Fibroblast of mammary gland (primary cell): ENCODE results near the gene GAS6.

Experiments used
- DNase-seq: peaks from one replicate; pipeline ENCODE4 v3.0.0-alpha.2; 2010; ENCODE audit warnings: low read depth
- H3K4me3 ChIP-seq: 2 replicates; pipeline ENCODE4 v1.5.1; 2011; ENCODE audit warnings: low read depth, mild to moderate bottlenecking, low read length, moderate library complexity; ENCODE audit not compliant: control insufficient read depth
- TF ChIP-seq, protein P1 (sequence below): conservative IDR thresholded peaks from 2 replicates; pipeline ENCODE4 v1.5.1; 2011; ENCODE audit warnings: low read depth, low read length, inconsistent platforms; ENCODE audit not compliant: control insufficient read depth, insufficient read depth

The GAS6 gene

GRCh38 chr13:113860665-113861432, 3.0 kb downstream of the GAS6 start:
- no peak for DNase-seq
- TF ChIP-seq, protein P1, sequence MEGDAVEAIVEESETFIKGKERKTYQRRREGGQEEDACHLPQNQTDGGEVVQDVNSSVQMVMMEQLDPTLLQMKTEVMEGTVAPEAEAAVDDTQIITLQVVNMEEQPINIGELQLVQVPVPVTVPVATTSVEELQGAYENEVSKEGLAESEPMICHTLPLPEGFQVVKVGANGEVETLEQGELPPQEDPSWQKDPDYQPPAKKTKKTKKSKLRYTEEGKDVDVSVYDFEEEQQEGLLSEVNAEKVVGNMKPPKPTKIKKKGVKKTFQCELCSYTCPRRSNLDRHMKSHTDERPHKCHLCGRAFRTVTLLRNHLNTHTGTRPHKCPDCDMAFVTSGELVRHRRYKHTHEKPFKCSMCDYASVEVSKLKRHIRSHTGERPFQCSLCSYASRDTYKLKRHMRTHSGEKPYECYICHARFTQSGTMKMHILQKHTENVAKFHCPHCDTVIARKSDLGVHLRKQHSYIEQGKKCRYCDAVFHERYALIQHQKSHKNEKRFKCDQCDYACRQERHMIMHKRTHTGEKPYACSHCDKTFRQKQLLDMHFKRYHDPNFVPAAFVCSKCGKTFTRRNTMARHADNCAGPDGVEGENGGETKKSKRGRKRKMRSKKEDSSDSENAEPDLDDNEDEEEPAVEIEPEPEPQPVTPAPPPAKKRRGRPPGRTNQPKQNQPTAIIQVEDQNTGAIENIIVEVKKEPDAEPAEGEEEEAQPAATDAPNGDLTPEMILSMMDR = no peak
- no peak overlapping the region for H3K4me3 ChIP-seq

GRCh38 chr13:113860051-113860664, 3.7 kb downstream of the GAS6 start:
- no peak for DNase-seq
- TF ChIP-seq, protein P1 = no peak
- no peak overlapping the region for H3K4me3 ChIP-seq

- no peak overlapping the region for H3K4me3 ChIP-seq
- TF ChIP-seq, protein P1 = no peak
- no peak for DNase-seq
Measured at GRCh38 chr13:113859311-113860050, 4.4 kb downstream of the GAS6 start.

GRCh38 chr13:113857531-113858195, 6.2 kb downstream of the GAS6 start:
- DNase-seq = no peak
- no peak overlapping the region for H3K4me3 ChIP-seq
- TF ChIP-seq, protein P1 = no peak

GRCh38 chr13:113856716-113857065, 7.2 kb downstream of the GAS6 start:
- TF ChIP-seq, protein P1 = no peak
- H3K4me3 ChIP-seq = no peak overlapping the region
- peak; percentile 71 for DNase-seq

DNA sequence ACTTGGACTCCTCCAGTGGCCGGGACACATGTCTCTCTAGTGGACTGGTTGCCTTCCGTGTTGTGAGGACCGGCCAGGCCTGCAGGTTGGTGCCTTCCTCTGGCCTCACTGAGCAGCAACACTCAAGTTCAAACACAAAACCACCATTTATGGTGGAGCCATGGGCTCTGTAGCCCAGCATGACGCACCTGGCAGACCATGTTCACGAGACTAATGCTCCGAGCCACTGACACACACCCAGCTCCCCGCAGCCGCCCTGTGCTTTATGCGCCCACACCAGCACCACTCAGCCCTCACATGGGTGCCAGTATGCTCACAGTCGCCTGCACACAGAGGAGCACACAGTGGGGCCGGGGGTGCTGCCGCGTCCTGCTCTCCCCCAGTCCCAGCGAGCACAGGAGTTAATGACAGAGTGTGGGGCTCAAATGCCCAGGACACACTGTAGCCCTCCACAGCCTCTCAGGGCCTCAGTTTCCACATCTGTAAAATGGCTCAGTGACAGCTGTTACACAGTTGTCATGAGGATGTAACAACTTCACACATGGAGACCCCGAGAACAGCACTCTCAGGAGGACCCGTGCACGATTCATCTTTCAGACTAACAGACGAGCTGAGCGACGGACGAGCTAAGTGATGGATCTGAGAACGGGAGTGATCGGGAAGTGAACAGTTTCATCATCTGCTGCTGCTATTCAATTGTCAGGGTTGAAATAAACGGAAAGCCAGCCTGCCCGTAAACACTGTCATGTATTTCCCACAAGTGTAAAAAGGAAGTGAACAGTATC, 7.8 kb downstream of the GAS6 start:
- TF ChIP-seq, protein P1 = no peak
- no peak overlapping the region for H3K4me3 ChIP-seq
- no peak for DNase-seq
